SU-DHL-6 (cell line): ENCODE results near the gene SIGLEC12.

ENCODE experiments used
- H2AFZ ChIP-seq: fragments of 200-600 bp; sonication (generic); 2 replicates; pipeline ENCODE4 v1.6.1; 2014; ENCODE audit warnings: low read depth, mild to moderate bottlenecking, moderate library complexity, mixed read lengths, antibody characterized with exemption, low read length; ENCODE audit not compliant: severe bottlenecking
- H3F3A ChIP-seq: fragments of 200-600 bp; shearing (Covaris generic); 2 replicates; pipeline ENCODE4 v1.6.0; 2016; ENCODE audit warnings: antibody characterized with exemption, mild to moderate bottlenecking; ENCODE audit not compliant: insufficient read depth
- H3K27ac ChIP-seq: fragments of 200-600 bp; sonication (generic); 2 replicates; pipeline ENCODE4 v1.5.1; 2016; ENCODE audit warnings: low read depth, mild to moderate bottlenecking, low read length, moderate library complexity, mixed read lengths
- H3K27me3 ChIP-seq: fragments of 200-600 bp; sonication (generic), shearing (Covaris generic); 2 replicates; pipeline ENCODE4 v1.6.0; 2014; ENCODE audit warnings: mild to moderate bottlenecking, low read length
- H3K36me3 ChIP-seq: fragments of 200-600 bp; sonication (generic); 2 replicates; pipeline ENCODE4 v1.6.1; 2014; ENCODE audit warnings: mild to moderate bottlenecking, low read length, mixed read lengths
- H3K4me2 ChIP-seq: fragments of 300-600, 200-600 bp; shearing (Covaris generic), sonication (generic); 2 replicates; pipeline ENCODE4 v1.6.0; 2014; ENCODE audit warnings: low read length, low read depth, mild to moderate bottlenecking; ENCODE audit not compliant: poor library complexity, severe bottlenecking
- H3K4me3 ChIP-seq: fragments of 200-600 bp; sonication (generic); 2 replicates; pipeline ENCODE4 v1.5.1; 2014; ENCODE audit warnings: antibody characterized with exemption, low read length, mild to moderate bottlenecking, mixed read lengths; ENCODE audit not compliant: insufficient read depth, poor library complexity, severe bottlenecking
- H3K79me2 ChIP-seq: fragments of 200-600 bp; sonication (generic); 2 replicates; pipeline ENCODE4 v1.6.1; 2014; ENCODE audit warnings: mild to moderate bottlenecking, low read length, moderate library complexity; ENCODE audit not compliant: insufficient read depth
- H3K9ac ChIP-seq: fragments of 200-600 bp; sonication (generic); 2 replicates; pipeline ENCODE4 v1.7.0; 2014; ENCODE audit warnings: mild to moderate bottlenecking, low read length
- H3K9me2 ChIP-seq: fragments of 200-600 bp; sonication (generic); replicated peaks from 2 replicates; pipeline ENCODE4 v1.6.1; 2014; ENCODE audit warnings: low read length; ENCODE audit not compliant: insufficient read depth
- H3K9me3 ChIP-seq: fragments of 200-600 bp; sonication (generic); 2 replicates; pipeline ENCODE4 v1.6.1; 2014; ENCODE audit warnings: low read length, mixed read lengths; ENCODE audit not compliant: insufficient read depth
- H4K20me1 ChIP-seq: fragments of 200-600 bp; sonication (generic); 2 replicates; pipeline ENCODE4 v1.6.1; 2014; ENCODE audit warnings: low read depth, mild to moderate bottlenecking, antibody characterized with exemption, low read length, moderate library complexity, mixed read lengths
- CTCF ChIP-seq: fragments of 200-600 bp; sonication (generic); IDR thresholded peaks from one replicate; pipeline ENCODE4 v1.5.1; 2017; ENCODE audit warnings: antibody characterized with exemption, mild to moderate bottlenecking, low read length, moderate library complexity; ENCODE audit not compliant: insufficient read depth, poor library complexity, severe bottlenecking
- EZH2phosphoT487 ChIP-seq: fragments of 200-600 bp; sonication (generic), shearing (Covaris generic); conservative IDR thresholded peaks from 2 replicates; pipeline ENCODE4 v1.6.1; 2018; ENCODE audit warnings: mild to moderate bottlenecking, antibody characterized with exemption, low read length, moderate library complexity, mixed read lengths

Gene SIGLEC12

GRCh38 chr19:51529301-51529700 lies 27.7 kb upstream of the SIGLEC12 start:
- Histone ChIP-seq H2AFZ (no peak overlapping the region), H3K27me3 (no peaks in the 10 kb centered on the region)

GRCh38 chr19:51525651-51526050 lies 24.1 kb upstream of the SIGLEC12 start:
- H3K9me3 ChIP-seq: no peaks in the 10 kb centered on the region
- H3K36me3 ChIP-seq: no peaks in the 10 kb centered on the region
- H3K9me2 ChIP-seq: no peaks in the 10 kb centered on the region
- no peak for TF ChIP-seq EZH2phosphoT487
- TF ChIP-seq CTCF: no peak
- no peaks in the 10 kb centered on the region for H3F3A ChIP-seq
- H3K79me2 ChIP-seq: no peaks in the 10 kb centered on the region
- H3K27me3 ChIP-seq: no peaks in the 10 kb centered on the region
- no peaks in the 10 kb centered on the region for H4K20me1 ChIP-seq
- H3K4me2 ChIP-seq: no peak overlapping the region
- no peak overlapping the region for H2AFZ ChIP-seq
- no peak overlapping the region for H3K9ac ChIP-seq
- no peak overlapping the region for H3K4me3 ChIP-seq
- H3K27ac ChIP-seq: no peak overlapping the region

More at GRCh38 chr19:51529301-51529700, 27.7 kb upstream of the SIGLEC12 start:
- H3K79me2 ChIP-seq: no peaks in the 10 kb centered on the region
- H3K36me3 ChIP-seq: no peaks in the 10 kb centered on the region
- H3K27ac ChIP-seq: no peak overlapping the region
- TF ChIP-seq CTCF (no peak), EZH2phosphoT487 (no peak)
- no peaks in the 10 kb centered on the region for H3F3A ChIP-seq
- H3K9me2 ChIP-seq: no peaks in the 10 kb centered on the region
- no peaks in the 10 kb centered on the region for H3K9me3 ChIP-seq
- H3K4me2 ChIP-seq: no peak overlapping the region
- H3K9ac ChIP-seq: no peak overlapping the region
- no peaks in the 10 kb centered on the region for H4K20me1 ChIP-seq
- no peak overlapping the region for H3K4me3 ChIP-seq

- no peak overlapping the region for H2AFZ ChIP-seq
- no peaks in the 10 kb centered on the region for H4K20me1 ChIP-seq
- H3K9me3 ChIP-seq: no peaks in the 10 kb centered on the region
- no peaks in the 10 kb centered on the region for H3F3A ChIP-seq
- no peak overlapping the region for H3K27ac ChIP-seq
- TF ChIP-seq EZH2phosphoT487 (no peak), CTCF (no peak)
- H3K9ac ChIP-seq: no peak overlapping the region
- H3K36me3 ChIP-seq: no peaks in the 10 kb centered on the region
- H3K9me2 ChIP-seq: no peaks in the 10 kb centered on the region
- no peaks in the 10 kb centered on the region for H3K27me3 ChIP-seq
- H3K4me2 ChIP-seq: no peak overlapping the region
- H3K4me3 ChIP-seq: no peak overlapping the region
- H3K79me2 ChIP-seq: no peaks in the 10 kb centered on the region
Observed at GRCh38 chr19:51524666-51525264, 23.2 kb upstream of the SIGLEC12 start.
